Measurements from ENCODE around the gene FAHD1.

Gene FAHD1

DNA sequence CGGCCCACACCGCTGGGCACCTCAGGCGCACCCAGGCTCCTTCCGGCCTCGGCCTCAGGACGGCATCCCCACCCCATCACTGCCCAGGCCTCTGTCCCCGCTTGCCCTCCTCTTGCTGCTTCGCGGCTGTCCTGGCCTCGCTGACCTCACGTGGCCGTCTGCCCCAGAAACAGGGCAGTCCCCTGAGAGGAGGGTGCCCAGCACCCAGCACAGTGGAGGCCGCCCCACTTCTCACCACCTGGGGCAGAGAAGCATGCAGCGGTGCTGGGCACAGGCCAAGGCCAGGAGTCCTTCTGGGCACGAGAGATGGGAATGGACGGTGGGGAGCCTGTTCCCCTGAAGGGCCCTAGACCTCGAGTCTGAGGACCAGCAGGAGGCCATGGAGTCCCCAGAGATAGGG, 9.3 kb upstream of the FAHD1 start:
- Histone ChIP-seq H3K27ac (ENCODE audit: poor library complexity, severe bottlenecking) (no peak overlapping the region), H3K9me3 (ENCODE audit: severe bottlenecking) (no peaks in the 10 kb centered on the region), H3K4me1 (ENCODE audit: insufficient read depth, poor library complexity, severe bottlenecking) (no peaks in the 10 kb centered on the region), H3K4me3 (ENCODE audit: severe bottlenecking) (no peak overlapping the region), H3K27me3 (ENCODE audit: insufficient read depth, poor library complexity, severe bottlenecking) (no peaks in the 10 kb centered on the region), H3K36me3 (ENCODE audit: low read depth) (peaks cover 33% of the 10 kb centered on the region)
- TF ChIP-seq, protein P1, sequence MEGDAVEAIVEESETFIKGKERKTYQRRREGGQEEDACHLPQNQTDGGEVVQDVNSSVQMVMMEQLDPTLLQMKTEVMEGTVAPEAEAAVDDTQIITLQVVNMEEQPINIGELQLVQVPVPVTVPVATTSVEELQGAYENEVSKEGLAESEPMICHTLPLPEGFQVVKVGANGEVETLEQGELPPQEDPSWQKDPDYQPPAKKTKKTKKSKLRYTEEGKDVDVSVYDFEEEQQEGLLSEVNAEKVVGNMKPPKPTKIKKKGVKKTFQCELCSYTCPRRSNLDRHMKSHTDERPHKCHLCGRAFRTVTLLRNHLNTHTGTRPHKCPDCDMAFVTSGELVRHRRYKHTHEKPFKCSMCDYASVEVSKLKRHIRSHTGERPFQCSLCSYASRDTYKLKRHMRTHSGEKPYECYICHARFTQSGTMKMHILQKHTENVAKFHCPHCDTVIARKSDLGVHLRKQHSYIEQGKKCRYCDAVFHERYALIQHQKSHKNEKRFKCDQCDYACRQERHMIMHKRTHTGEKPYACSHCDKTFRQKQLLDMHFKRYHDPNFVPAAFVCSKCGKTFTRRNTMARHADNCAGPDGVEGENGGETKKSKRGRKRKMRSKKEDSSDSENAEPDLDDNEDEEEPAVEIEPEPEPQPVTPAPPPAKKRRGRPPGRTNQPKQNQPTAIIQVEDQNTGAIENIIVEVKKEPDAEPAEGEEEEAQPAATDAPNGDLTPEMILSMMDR (IDR thresholded peaks at IDR 0.05; ENCODE audit: poor library complexity, severe bottlenecking) = no peak
- DNase-seq (ENCODE audit: low spot score) (peak; percentile 58), ATAC-seq (ENCODE audit: low read depth) (no peak)

DNA sequence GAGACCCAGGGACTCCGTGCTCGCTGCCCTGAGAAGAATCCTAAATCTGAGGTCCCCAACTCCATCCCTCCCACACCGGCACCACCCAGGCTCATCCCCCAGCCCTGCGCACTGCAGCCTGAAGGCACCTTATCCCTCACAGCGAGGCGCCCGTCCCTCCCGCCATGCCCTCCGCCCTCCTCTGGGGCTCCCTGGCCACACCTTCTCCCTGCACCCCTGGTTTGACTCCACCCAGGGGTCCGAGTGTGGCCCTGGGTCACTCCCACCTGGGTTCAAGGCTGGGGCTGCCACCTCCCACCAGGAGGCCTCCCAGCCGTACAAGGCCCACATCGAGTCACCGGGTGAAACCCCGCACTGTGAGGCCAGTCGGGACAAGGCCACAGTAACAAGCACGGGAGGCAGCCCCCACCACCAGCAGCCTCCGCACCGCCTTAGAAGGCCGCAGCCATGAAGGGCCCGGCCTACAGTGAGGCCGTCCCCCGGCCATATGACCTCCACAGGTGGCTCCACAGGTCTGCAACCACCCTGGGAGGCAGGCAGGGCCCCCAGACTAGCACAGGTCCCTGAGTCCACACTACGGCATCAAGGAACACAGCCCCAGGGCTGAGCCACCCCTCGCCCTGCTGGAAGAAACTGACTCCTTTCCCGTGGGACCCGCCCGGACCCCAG, 8.7 kb upstream of the FAHD1 start:
- Histone ChIP-seq H3K9me3 (ENCODE audit: severe bottlenecking) (no peaks in the 10 kb centered on the region), H3K4me1 (ENCODE audit: insufficient read depth, poor library complexity, severe bottlenecking) (no peaks in the 10 kb centered on the region), H3K4me3 (ENCODE audit: severe bottlenecking) (no peak overlapping the region), H3K36me3 (ENCODE audit: low read depth) (peaks cover 33% of the 10 kb centered on the region), H3K27ac (ENCODE audit: poor library complexity, severe bottlenecking) (no peak overlapping the region), H3K27me3 (ENCODE audit: insufficient read depth, poor library complexity, severe bottlenecking) (no peaks in the 10 kb centered on the region)
- TF ChIP-seq, protein P1 (IDR thresholded peaks at IDR 0.05; ENCODE audit: poor library complexity, severe bottlenecking) = no peak
- DNase-seq (ENCODE audit: low spot score) (no peak), ATAC-seq (ENCODE audit: low read depth) (no peak)

DNA sequence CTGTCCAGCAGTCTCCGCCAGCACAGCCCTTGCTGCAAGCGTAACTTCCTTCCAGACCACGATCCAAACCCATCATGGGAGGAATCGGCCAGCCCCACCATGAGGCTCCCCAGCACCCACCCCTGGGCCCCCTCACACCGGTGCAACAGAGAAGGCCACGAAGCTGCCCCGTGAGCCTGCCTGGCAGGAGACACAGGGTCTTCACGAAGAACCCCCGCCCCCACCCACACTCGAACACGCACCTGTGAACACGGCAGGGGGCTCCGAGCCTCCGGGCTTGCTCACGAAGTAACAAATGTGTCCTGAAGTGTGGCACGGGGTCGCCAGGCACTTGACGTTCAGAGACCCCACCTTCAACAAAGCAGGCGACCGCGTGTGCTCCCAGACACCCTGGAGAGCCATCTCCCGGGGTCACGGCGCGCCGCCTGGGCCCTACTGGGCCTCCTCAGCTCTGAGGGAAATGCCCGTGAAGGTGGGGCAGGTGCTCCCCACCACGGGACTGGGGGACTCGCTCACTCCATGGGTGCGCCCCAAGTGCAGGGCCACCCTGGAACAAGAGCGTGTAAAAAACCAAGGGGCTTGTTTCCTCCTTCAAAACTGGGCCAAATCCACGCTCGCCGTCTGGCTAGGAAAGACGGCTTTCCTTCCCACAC, 8.0 kb upstream of the FAHD1 start:
- no peaks in the 10 kb centered on the region for H3K4me1 ChIP-seq (ENCODE audit: insufficient read depth, poor library complexity, severe bottlenecking)
- no peaks in the 10 kb centered on the region for H3K9me3 ChIP-seq (ENCODE audit: severe bottlenecking)
- peaks cover 30% of the 10 kb centered on the region for H3K36me3 ChIP-seq (ENCODE audit: low read depth)
- H3K27ac ChIP-seq (ENCODE audit: poor library complexity, severe bottlenecking) = no peak overlapping the region
- TF ChIP-seq, protein P1 (IDR thresholded peaks at IDR 0.05; ENCODE audit: poor library complexity, severe bottlenecking) = no peak
- no peak overlapping the region for H3K4me3 ChIP-seq (ENCODE audit: severe bottlenecking)
- no peaks in the 10 kb centered on the region for H3K27me3 ChIP-seq (ENCODE audit: insufficient read depth, poor library complexity, severe bottlenecking)
- ATAC-seq (ENCODE audit: low read depth) (no peak), DNase-seq (ENCODE audit: low spot score) (peak; percentile 67)

DNA sequence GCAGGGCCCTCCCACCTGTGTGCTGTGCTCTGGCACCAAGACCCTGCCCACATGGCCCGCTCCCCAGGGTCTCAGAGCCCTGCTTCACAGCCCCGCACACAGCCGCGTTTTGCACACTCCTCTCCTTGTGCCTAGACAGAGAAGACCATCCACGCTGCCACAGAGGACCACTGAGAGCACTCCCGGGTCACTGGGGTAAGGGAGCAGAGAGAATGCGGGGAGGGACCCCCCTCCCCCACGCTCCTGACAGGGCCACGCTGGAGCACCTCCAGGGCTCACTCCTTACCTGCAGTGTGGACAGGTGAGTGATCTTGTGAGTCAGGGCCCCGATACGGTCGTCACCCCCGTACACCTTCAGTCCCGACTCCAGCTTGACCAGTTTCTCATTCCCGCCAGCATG, 7.4 kb upstream of the FAHD1 start:
- H3K9me3 ChIP-seq (ENCODE audit: severe bottlenecking) = no peaks in the 10 kb centered on the region
- no peak overlapping the region for H3K27ac ChIP-seq (ENCODE audit: poor library complexity, severe bottlenecking)
- TF ChIP-seq, protein P1 (IDR thresholded peaks at IDR 0.05; ENCODE audit: poor library complexity, severe bottlenecking) = no peak
- H3K27me3 ChIP-seq (ENCODE audit: insufficient read depth, poor library complexity, severe bottlenecking) = no peaks in the 10 kb centered on the region
- peaks cover 30% of the 10 kb centered on the region for H3K36me3 ChIP-seq (ENCODE audit: low read depth)
- no peak for ATAC-seq (ENCODE audit: low read depth)
- no peaks in the 10 kb centered on the region for H3K4me1 ChIP-seq (ENCODE audit: insufficient read depth, poor library complexity, severe bottlenecking)
- DNase-seq (ENCODE audit: low spot score) = no peak
- no peak overlapping the region for H3K4me3 ChIP-seq (ENCODE audit: severe bottlenecking)

All from RWPE2 (cell line).